Neural progenitor cell (in vitro differentiated cells): ENCODE measurements around the gene RHOBTB3.

Experiments
- CTCF ChIP-seq: fragments of 200-600 bp; sonication (generic); IDR thresholded peaks from 2 replicates; pipeline ENCODE4 v1.5.1; 2017; ENCODE audit warnings: antibody characterized with exemption, mild to moderate bottlenecking
- EZH2 ChIP-seq: fragments of 200-600 bp; sonication (generic); IDR thresholded peaks from 2 replicates; pipeline ENCODE4 v1.6.1; 2017; ENCODE audit warnings: antibody characterized with exemption, mild to moderate bottlenecking, moderate library complexity
- EZH2phosphoT487 ChIP-seq: fragments of 200-600 bp; sonication (generic); IDR thresholded peaks from 2 replicates; pipeline ENCODE4 v1.6.1; 2017; ENCODE audit warnings: antibody characterized with exemption

- no peak for TF ChIP-seq CTCF
- no peak for TF ChIP-seq EZH2
- TF ChIP-seq EZH2phosphoT487: no peak
Observed at GRCh38 chr5:95746722-95747679, 15.9 kb downstream of the RHOBTB3 start.
